Gastrocnemius medialis (tissue), 4 donors: ENCODE measurements around the gene FASN. TPM values are rescaled to one million over a fixed set of nuclear protein-coding genes. Genes with fewer than 3 reads are reported as not detected.

ENCODE experiments used
- ATAC-seq, 2 donors: fragments of 150-250 bp; one replicate each; pipeline ENCODE4 v1.9.1; 2016
- DNase-seq, 2 donors: peaks; one replicate each; pipeline ENCODE4 v3.0.0-alpha.2; 2019
- H3K27ac ChIP-seq, 4 donors: fragments of 200-600 bp; sonication (generic); 1 replicate in 1 of 4; 2 replicates in 3 of 4; pipeline ENCODE4 v1.5.1; 2016 to 2018; ENCODE audit warnings: mild to moderate bottlenecking in 2 of 4, moderate library complexity in 1 of 4
- H3K27me3 ChIP-seq, 3 donors: fragments of 200-600 bp; sonication (generic) in 2 of 3; 1 replicate in 1 of 3; 2 replicates in 2 of 3; pipeline versions ENCODE4 v1.5.1 to v1.6.0; 2016 to 2019; ENCODE audit warnings: mild to moderate bottlenecking in 1 of 3, moderate library complexity in 1 of 3
- H3K36me3 ChIP-seq, 2 donors: fragments of 200-600 bp; sonication (generic) in 1 of 2; one replicate each; pipeline ENCODE4 v1.5.1; 2017 to 2018
- H3K4me1 ChIP-seq, 2 donors: fragments of 200-600 bp; sonication (generic) in 1 of 2; one replicate each; pipeline ENCODE4 v1.5.1; 2016 to 2017; ENCODE audit warnings: mild to moderate bottlenecking in 2 of 2
- H3K4me3 ChIP-seq, 4 donors: fragments of 200-600 bp; sonication (generic) in 3 of 4; 1 replicate in 1 of 4; 2 replicates in 3 of 4; pipeline ENCODE4 v1.5.1; 2016 to 2019; ENCODE audit warnings: mild to moderate bottlenecking in 2 of 4
- H3K9me3 ChIP-seq, 3 donors: fragments of 200-600 bp; sonication (generic) in 2 of 3; 1 replicate in 1 of 3; 2 replicates in 2 of 3; pipeline ENCODE4 v1.5.1; 2016 to 2019
- POLR2A ChIP-seq, 2 donors: fragments of 450-650 bp; IDR thresholded peaks; one replicate each; pipeline ENCODE4 v1.6.1; 2017; ENCODE audit warnings: antibody characterized with exemption in 2 of 2, mild to moderate bottlenecking in 2 of 2, moderate library complexity in 2 of 2
- in situ Hi-C, 4 donors: fragments of 200-750 bp; cut with MboI; loops; one replicate each; pipeline versions ENCODE4 v1.15.0 to v1.8.0; 2017; ENCODE audit warnings: low sequenced_read_pairs in 4 of 4
- intact Hi-C: fragments of 100-400 bp; cut with DNase I; formaldehyde crosslinking; loops from one replicate; pipeline ENCODE4 v1.15.1; 2023; ENCODE audit warnings: low total_unique reads
- total RNA-seq, 4 donors: library from RNA; depleted of rRNA; stranded (reverse); fragments of >200 nt; gene quantifications; one replicate each; pipeline versions ENCODE4 v1.1.0 to v1.2.3, GENCODE V29; 2016
- TF ChIP-seq, protein P1 (sequence below), 5 experiments: fragments of 450-650 bp in 3 of 5; fragments of 200-600 bp in 2 of 5; sonication (generic) in 2 of 5; IDR thresholded peaks in 4 of 5; conservative IDR thresholded peaks in 1 of 5; 1 replicate in 4 of 5; 2 replicates in 1 of 5; pipeline ENCODE4 v1.5.1; 2016 to 2019; ENCODE audit warnings: antibody characterized with exemption in 5 of 5, mild to moderate bottlenecking in 3 of 5, moderate library complexity in 3 of 5

The FASN gene
- total RNA-seq, 4 donors from 2014 or later: 16.3 to 34.5 (median 26.3) TPM

DNA sequence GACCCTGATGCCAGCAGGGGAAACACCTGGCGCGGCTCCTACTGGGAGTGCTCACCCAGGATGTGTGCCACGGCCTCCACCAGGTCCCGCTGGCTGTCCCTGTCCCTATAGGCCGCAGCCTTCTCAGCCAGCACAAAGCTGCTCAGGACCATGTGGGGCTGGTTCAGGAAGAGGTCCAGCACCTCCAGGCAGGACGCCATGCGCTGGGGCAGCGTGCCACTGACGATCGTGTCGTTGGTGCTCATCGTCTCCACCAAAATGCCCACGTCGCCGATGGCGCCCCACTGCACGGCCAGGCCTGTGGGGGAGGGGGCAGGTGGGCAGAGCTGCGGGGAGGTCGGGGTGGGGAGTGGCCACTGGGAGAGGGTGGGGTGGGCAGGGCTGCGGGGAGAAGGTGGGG lies 16.5 kb downstream of the FASN start:
- intact Hi-C loops: no loop called here
- Histone ChIP-seq H3K36me3 (peaks cover 0 to 73% of the 10 kb centered on the region in 2 donors), H3K9me3 (no peaks in the 10 kb centered on the region), H3K27ac (no peak overlapping the region), H3K4me1 (no peaks in the 10 kb centered on the region), H3K27me3 (no peaks in the 10 kb centered on the region), H3K4me3 (no peak overlapping the region)
- no peak for TF ChIP-seq POLR2A (IDR thresholded peaks at IDR 0.05)
- TF ChIP-seq, protein P1, sequence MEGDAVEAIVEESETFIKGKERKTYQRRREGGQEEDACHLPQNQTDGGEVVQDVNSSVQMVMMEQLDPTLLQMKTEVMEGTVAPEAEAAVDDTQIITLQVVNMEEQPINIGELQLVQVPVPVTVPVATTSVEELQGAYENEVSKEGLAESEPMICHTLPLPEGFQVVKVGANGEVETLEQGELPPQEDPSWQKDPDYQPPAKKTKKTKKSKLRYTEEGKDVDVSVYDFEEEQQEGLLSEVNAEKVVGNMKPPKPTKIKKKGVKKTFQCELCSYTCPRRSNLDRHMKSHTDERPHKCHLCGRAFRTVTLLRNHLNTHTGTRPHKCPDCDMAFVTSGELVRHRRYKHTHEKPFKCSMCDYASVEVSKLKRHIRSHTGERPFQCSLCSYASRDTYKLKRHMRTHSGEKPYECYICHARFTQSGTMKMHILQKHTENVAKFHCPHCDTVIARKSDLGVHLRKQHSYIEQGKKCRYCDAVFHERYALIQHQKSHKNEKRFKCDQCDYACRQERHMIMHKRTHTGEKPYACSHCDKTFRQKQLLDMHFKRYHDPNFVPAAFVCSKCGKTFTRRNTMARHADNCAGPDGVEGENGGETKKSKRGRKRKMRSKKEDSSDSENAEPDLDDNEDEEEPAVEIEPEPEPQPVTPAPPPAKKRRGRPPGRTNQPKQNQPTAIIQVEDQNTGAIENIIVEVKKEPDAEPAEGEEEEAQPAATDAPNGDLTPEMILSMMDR (IDR thresholded peaks at IDR 0.05 in 4 of 5, conservative IDR thresholded peaks at IDR 0.05 in 1 of 5): no peak
- ATAC-seq (no peak), DNase-seq (no peak)
- in situ Hi-C loops: no loop called here

GRCh38 chr17:82080789-82081464 lies 17.1 kb downstream of the FASN start:
- TF ChIP-seq, protein P1 (IDR thresholded peaks at IDR 0.05 in 4 of 5, conservative IDR thresholded peaks at IDR 0.05 in 1 of 5): no peak
- TF ChIP-seq POLR2A (IDR thresholded peaks at IDR 0.05): no peak
- DNase-seq (no peak), ATAC-seq (no peak)
- in situ Hi-C loops (no loop called here), intact Hi-C loops (no loop called here)
- H3K36me3 ChIP-seq: peaks cover 0 to 67% of the 10 kb centered on the region in 2 donors
- no peaks in the 10 kb centered on the region for H3K9me3 ChIP-seq
- H3K27ac ChIP-seq: no peak overlapping the region
- no peaks in the 10 kb centered on the region for H3K27me3 ChIP-seq
- no peak overlapping the region for H3K4me3 ChIP-seq
- no peaks in the 10 kb centered on the region for H3K4me1 ChIP-seq

DNA sequence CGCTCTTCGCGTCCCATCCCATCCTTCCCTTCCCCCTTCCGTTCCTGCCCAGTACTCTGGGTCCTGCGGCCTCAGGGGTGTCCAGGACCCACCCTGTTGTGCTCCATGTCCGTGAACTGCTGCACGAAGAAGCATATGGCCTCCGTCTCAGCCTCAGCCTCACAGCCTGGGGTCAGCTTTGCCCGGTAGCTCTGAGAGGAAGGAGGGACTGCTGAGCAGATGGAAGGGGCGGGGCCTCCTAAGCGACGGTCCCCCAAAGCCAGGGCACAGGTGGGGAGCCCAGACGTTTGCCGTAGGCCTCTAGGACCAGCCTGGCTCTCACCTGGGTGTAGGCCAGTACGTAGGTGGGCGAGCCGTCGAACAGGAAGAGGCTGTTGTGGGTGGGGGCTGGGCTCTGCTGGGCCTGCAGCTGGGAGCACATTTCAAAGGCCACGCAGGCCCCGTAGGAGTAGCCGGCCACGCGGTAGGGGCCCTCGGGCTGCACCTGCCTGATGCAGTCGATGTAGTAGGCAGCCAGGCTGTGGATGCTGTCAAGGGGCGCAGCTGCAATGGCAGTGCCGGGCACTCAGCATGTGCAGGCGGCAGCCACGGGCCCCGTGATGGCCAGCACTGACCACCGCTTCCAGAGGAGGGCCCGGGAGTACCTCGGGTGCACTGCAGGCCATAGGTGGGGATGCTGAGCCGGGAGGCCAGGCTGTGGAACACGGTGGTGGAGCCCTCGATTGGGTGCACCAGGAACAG lies 17.8 kb downstream of the FASN start:
- DNase-seq: no peak
- in situ Hi-C loops (no loop called here), intact Hi-C loops (no loop called here)
- H3K27ac ChIP-seq: no peak overlapping the region
- H3K27me3 ChIP-seq: no peaks in the 10 kb centered on the region
- TF ChIP-seq POLR2A (IDR thresholded peaks at IDR 0.05): no peak
- TF ChIP-seq, protein P1 (IDR thresholded peaks at IDR 0.05 in 4 of 5, conservative IDR thresholded peaks at IDR 0.05 in 1 of 5): no peak
- H3K4me1 ChIP-seq: no peaks in the 10 kb centered on the region
- no peak overlapping the region for H3K4me3 ChIP-seq
- peaks cover 0 to 59% of the 10 kb centered on the region in 2 donors for H3K36me3 ChIP-seq
- no peak for ATAC-seq
- no peaks in the 10 kb centered on the region for H3K9me3 ChIP-seq

DNA sequence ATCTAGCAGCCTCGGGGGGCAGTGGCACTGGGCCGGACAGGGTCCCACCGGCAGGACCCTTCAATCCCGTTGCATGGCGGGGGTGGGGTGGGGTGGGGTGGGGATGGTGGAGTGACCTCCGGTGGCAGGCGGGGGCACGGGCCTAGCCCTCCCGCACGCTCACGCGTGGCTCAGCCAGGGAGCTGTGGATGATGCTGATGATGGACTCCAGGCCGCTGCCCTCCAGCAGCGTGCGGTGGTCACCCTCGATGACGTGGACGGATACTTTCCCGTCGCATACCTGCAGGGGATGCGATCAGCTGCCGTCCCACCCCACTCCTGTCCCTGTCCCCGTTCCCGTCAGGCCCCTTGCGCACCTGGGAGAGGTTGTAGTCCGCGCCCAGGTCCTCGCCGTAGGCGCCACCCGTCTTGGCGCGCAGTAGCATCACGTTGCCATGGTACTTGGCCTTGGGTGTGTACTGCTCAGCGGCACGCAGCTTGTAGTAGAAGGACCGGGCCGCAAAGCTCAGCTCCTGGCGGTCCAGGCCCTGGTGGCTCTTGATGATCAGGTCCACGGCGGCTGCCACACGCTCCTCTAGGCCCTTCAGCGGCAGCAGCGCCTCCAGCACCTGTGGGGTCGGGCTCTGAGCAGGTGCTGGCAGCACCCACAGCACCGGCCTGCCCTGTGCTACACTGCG lies 18.9 kb downstream of the FASN start:
- TF ChIP-seq POLR2A (IDR thresholded peaks at IDR 0.05): no peak
- TF ChIP-seq, protein P1 (IDR thresholded peaks at IDR 0.05 in 4 of 5, conservative IDR thresholded peaks at IDR 0.05 in 1 of 5): no peak
- intact Hi-C loops: loop anchor here (10.0 kb wide), 1 partner anchor 74 kb away; no protein-coding TSS in a partner anchor

More for the DNA sequence above, 18.9 kb downstream of the FASN start:
- no peak for DNase-seq
- Histone ChIP-seq H3K27me3 (no peaks in the 10 kb centered on the region), H3K4me1 (no peaks in the 10 kb centered on the region), H3K27ac (no peak overlapping the region), H3K36me3 (peaks cover 0 to 49% of the 10 kb centered on the region in 2 donors), H3K4me3 (no peak overlapping the region), H3K9me3 (no peaks in the 10 kb centered on the region)
- no peak for ATAC-seq
- in situ Hi-C loops: no loop called here
